Measurements from ENCODE around the gene ADD1.
"Not testable (repeated sequence)": the region's sequence is repeated elsewhere in the genome, so short reads cannot be mapped to it uniquely, and the experiment has no call there.

The ADD1 gene

GRCh38 chr4:2942037-2942531 lies 98.4 kb downstream of the ADD1 start:
- peak; percentile 3 for ATAC-seq
- Mint-ChIP-seq H3K27me3 (no peaks in the 10 kb centered on the region), H3K4me3 (peak overlapping the region; percentile 29), H3K9me3 (no peaks in the 10 kb centered on the region), H3K4me1 (peaks cover 62% of the 10 kb centered on the region), H3K27ac (peak overlapping the region; percentile 84), H3K36me3 (ENCODE audit: low read depth) (peaks cover 86% of the 10 kb centered on the region)
- DNase-seq = no peak

- DNase-seq = no peak
- H3K4me3 Mint-ChIP-seq = peak overlapping the region; percentile 29
- ATAC-seq = peak; percentile 41
- peak overlapping the region; percentile 84 for H3K27ac Mint-ChIP-seq
- no peaks in the 10 kb centered on the region for H3K9me3 Mint-ChIP-seq
- H3K36me3 Mint-ChIP-seq (ENCODE audit: low read depth) = peaks cover 84% of the 10 kb centered on the region
- peaks cover 55% of the 10 kb centered on the region for H3K4me1 Mint-ChIP-seq
- H3K27me3 Mint-ChIP-seq = no peaks in the 10 kb centered on the region
Observed at GRCh38 chr4:2942532-2943363, 99.1 kb downstream of the ADD1 start.

- ATAC-seq = no peak
- Mint-ChIP-seq H3K27me3 (no peaks in the 10 kb centered on the region), H3K9me3 (no peaks in the 10 kb centered on the region), H3K27ac (peak overlapping the region; percentile 84), H3K4me1 (peaks cover 49% of the 10 kb centered on the region), H3K4me3 (no peak overlapping the region), H3K36me3 (ENCODE audit: low read depth) (peaks cover 79% of the 10 kb centered on the region)
- no peak for DNase-seq
Observed at GRCh38 chr4:2943364-2944090, 99.9 kb downstream of the ADD1 start.

GRCh38 chr4:2944091-2944482 lies 100.4 kb downstream of the ADD1 start:
- H3K27me3 Mint-ChIP-seq = no peaks in the 10 kb centered on the region
- H3K4me3 Mint-ChIP-seq = no peak overlapping the region
- peaks cover 44% of the 10 kb centered on the region for H3K4me1 Mint-ChIP-seq
- DNase-seq = no peak
- H3K27ac Mint-ChIP-seq = peak overlapping the region; percentile 35
- no peaks in the 10 kb centered on the region for H3K9me3 Mint-ChIP-seq
- H3K36me3 Mint-ChIP-seq (ENCODE audit: low read depth) = peaks cover 79% of the 10 kb centered on the region
- ATAC-seq = no peak

- Mint-ChIP-seq H3K36me3 (ENCODE audit: low read depth) (peaks cover 78% of the 10 kb centered on the region), H3K4me3 (no peak overlapping the region)
Observed at GRCh38 chr4:2944586-2945526, 101.2 kb downstream of the ADD1 start.

GRCh38 chr4:2945619-2946604 lies 102.3 kb downstream of the ADD1 start:
- Mint-ChIP-seq H3K27ac (peak overlapping the region; percentile 65), H3K36me3 (ENCODE audit: low read depth) (peaks cover 77% of the 10 kb centered on the region), H3K4me1 (peaks cover 35% of the 10 kb centered on the region)
- not testable (repeated sequence) for H3K9me3 Mint-ChIP-seq, H3K27me3 Mint-ChIP-seq, DNase-seq, ATAC-seq, H3K4me3 Mint-ChIP-seq

More at GRCh38 chr4:2944586-2945526, 101.2 kb downstream of the ADD1 start:
- Mint-ChIP-seq H3K27me3 (no peaks in the 10 kb centered on the region), H3K27ac (peak overlapping the region; percentile 59), H3K4me1 (peaks cover 38% of the 10 kb centered on the region), H3K9me3 (no peaks in the 10 kb centered on the region)
- ATAC-seq = no peak
- DNase-seq = no peak

GRCh38 chr4:2946812-2947600 lies 103.4 kb downstream of the ADD1 start:
- ATAC-seq (no peak), DNase-seq (no peak)
- Mint-ChIP-seq H3K4me3 (no peak overlapping the region), H3K9me3 (no peaks in the 10 kb centered on the region), H3K4me1 (peaks cover 34% of the 10 kb centered on the region), H3K36me3 (ENCODE audit: low read depth) (peaks cover 79% of the 10 kb centered on the region), H3K27ac (no peak overlapping the region), H3K27me3 (no peaks in the 10 kb centered on the region)

GRCh38 chr4:2947926-2948325 lies 104.3 kb downstream of the ADD1 start:
- Mint-ChIP-seq H3K9me3 (no peaks in the 10 kb centered on the region), H3K27ac (no peak overlapping the region), H3K36me3 (ENCODE audit: low read depth) (peaks cover 79% of the 10 kb centered on the region), H3K4me3 (no peak overlapping the region), H3K4me1 (peaks cover 31% of the 10 kb centered on the region), H3K27me3 (no peaks in the 10 kb centered on the region)
- ATAC-seq = no peak
- no peak for DNase-seq

- Mint-ChIP-seq H3K9me3 (no peaks in the 10 kb centered on the region), H3K4me1 (peaks cover 36% of the 10 kb centered on the region), H3K27me3 (no peaks in the 10 kb centered on the region), H3K4me3 (no peak overlapping the region), H3K27ac (no peak overlapping the region), H3K36me3 (ENCODE audit: low read depth) (peaks cover 82% of the 10 kb centered on the region)
- ATAC-seq = peak; percentile 42
- DNase-seq = no peak
Observed at GRCh38 chr4:2948895-2949781, 105.5 kb downstream of the ADD1 start.

GRCh38 chr4:2949782-2950125 lies 106.1 kb downstream of the ADD1 start:
- Mint-ChIP-seq H3K36me3 (ENCODE audit: low read depth) (peaks cover 82% of the 10 kb centered on the region), H3K27ac (peak overlapping the region; percentile 54), H3K4me3 (no peak overlapping the region), H3K4me1 (peaks cover 38% of the 10 kb centered on the region), H3K27me3 (no peaks in the 10 kb centered on the region), H3K9me3 (no peaks in the 10 kb centered on the region)
- DNase-seq = no peak
- ATAC-seq = no peak

- Mint-ChIP-seq H3K27ac (peak overlapping the region; percentile 54), H3K27me3 (no peaks in the 10 kb centered on the region), H3K36me3 (ENCODE audit: low read depth) (peaks cover 76% of the 10 kb centered on the region), H3K9me3 (no peaks in the 10 kb centered on the region), H3K4me3 (no peak overlapping the region), H3K4me1 (peaks cover 34% of the 10 kb centered on the region)
- ATAC-seq = no peak
- DNase-seq = no peak
Observed at GRCh38 chr4:2950221-2950989, 106.8 kb downstream of the ADD1 start.
